HG03460 (cell line): ENCODE measurements around the gene SP2.

Source experiments
- ATAC-seq: cut with Tn5 transposase; IDR thresholded peaks from one replicate; pipeline ENCODE4 v1.9.1; 2021; ENCODE audit not compliant: unreplicated experiment

SP2 gene

DNA sequence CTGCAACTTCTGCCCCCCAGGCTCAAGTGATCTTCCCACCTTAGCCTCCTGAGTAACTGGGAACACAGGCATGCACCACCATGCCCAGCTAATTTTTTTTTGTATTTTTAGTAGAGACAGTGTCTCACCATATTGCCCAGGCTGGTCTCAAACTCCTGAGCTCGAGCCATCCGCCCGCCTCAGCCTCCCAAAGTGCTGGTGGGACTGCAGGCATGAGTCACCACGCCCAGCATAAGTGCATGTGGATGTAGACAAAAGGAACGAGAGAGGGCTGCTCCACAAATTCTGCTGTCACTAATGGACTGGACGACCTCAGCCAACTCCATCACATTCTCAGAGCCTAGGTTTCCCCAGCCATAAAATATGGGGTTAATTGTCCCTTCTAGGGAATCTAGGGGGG, 7.7 kb upstream of the SP2 start:
- ATAC-seq: no peak

DNA sequence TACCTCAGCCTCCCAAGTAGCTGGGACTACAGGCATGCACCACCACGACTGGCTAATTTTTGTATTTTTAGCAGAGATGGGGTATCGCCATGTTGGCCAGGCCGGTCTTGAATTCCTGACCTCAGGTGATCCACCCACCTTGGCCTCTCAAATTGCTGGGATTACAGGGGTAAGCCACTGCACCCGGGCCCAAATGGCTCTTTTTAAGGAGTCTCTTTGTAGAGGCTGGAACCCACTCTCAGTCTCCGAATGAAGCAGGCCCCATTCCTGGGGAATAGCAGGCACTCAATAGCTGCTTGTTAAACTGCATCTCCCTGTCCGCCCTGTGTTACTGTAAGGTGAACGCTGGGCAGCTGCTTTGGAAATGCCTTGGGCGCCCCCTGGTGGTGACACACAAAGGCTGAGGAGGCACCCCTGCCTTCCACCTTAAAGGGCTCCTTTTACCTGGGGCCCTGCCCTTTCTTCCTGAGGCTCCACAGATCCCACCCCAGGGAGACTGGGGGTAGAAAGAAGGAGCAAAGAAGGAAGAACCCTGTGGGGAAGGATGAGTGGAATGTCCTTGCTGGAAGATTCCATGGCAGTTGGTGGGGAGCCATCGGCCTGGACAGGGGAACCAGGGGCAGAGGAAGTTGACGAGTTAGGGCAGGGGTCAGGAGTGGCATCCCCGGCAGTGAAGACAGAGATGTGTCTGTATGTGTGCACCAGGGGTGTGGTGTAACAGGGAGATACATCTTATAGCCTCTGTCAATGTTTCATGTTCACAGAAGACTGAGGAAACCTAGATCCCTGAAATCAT, 6.1 kb upstream of the SP2 start:
- ATAC-seq: no peak

DNA sequence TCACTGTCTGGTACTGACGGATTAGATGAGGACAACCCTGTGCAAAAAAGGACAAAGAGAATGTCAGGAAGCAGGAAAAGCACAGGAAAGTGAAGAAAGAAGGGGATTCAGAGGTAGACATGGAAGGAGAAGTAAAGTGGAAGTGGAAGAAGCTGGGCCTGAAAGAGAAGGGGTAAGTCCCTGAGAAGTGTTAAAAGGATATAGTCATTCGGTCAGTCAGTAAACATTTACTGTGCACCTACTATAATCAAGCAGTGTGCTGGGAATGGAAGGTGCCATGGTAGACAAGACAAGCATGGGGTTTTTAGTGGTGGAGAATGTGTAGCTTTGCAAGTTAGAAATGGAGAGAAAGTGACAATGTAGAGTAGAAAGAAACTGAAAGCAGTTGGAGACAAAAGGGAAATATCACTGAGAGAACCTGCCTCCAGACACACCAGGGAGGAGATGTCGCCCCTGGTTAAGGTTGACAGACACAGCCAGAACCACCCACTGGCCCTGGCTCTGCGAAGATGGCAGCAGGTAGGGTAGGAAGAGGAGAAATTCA, 4.4 kb upstream of the SP2 start:
- ATAC-seq: no peak

DNA sequence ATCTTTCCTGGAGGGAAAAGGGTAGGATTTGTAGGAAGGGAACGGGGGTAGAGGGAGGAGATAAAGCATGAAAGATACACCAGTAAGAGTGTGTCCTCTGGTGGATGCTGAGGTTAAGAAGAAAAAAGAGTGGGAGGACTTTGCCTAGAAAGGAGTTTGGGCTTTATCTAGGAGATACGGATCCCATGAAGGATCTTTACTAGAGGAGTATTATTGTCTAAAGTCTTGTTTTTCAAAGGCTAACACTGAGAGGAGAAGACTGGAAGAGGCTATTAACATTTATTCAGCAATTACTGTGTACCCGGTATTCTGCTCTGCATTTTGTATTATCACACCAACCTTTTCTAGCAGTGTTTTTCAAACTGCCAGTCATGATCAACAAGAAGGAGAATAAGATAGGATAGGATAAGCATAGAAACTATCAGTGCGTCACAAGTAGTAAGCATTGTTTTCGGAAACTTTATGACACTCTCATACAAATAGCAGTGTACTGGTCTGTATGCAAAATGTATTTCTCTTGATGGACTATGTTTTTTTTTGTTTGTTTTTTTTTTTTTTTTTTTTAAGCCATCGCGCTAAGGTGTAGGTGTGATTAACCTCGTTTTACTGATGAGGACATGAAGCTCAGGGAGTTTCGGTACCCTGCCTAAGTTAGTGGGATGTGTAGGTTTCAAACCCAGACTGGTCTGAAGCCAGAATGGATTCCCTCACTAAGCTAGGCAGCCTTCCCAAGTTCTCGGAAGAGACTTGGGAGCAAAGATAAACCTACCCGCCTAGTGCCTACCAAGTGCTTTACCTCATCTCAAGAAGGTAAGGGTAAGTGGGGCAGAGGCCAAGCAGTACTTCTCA, 1.3 kb upstream of the SP2 start:
- no peak for ATAC-seq

DNA sequence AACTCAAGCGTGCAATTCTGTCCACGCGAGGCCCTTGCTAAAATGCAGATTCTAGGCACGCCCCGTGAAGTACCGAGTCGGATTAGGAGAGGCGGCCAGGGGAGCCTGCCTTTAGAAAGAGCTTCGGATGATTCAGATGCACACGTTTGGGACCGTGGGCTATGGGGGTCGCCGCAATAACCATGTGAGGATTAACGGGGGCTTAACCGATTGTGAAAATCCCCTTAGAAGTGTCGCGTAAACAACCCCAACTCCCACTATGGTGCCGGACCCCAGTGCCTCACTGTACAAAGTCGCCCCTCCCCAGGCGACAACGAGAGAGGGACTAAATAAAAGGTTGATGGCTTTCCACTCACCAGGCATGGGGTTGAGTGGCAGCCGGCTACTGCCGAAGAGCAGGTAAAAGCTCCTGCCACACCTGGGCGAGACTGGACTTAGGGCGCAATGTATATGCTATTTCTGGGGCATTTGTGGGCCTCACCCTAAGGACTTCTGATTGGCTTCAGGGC, 635 bp upstream of the SP2 start:
- ATAC-seq: no peak

DNA sequence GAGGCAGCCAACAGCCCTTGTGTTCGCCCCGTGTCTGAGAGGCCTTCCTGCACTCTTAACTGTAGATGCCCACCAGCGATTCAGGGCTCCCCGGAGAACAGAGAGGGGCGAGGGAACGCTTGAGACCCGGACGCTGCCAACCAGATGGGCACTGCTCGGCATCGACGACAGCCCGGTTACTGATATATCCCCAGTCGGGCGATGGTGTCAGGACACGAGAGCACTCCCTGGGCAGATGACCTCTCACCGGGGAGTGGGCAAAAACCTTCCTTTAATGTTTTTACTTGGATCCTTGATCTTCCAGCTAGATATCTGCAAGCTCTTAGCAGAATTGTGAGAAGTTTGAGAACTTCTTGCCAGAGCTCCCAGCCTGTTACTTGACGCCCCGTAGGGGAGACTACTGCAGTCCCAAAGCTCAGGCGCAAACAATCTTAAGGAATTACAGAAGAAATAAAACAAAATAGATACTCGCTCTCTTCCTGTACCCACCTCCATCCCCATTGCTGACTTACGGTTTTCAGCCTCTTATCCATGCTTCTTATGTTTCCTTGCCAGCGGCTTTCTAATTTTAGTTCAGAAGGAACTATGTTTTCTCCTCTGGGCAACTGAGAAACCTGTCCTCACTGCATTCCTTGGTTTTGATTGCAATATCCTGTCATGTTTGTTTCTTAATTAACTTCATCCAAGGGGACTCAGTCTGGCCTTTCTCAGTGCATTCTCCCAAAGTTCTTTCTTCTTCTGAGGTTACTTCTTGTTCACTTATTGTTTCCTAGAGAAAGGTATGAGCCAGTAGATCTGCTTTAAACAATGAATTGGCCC, 845 bp downstream of the SP2 start:
- no peak for ATAC-seq

DNA sequence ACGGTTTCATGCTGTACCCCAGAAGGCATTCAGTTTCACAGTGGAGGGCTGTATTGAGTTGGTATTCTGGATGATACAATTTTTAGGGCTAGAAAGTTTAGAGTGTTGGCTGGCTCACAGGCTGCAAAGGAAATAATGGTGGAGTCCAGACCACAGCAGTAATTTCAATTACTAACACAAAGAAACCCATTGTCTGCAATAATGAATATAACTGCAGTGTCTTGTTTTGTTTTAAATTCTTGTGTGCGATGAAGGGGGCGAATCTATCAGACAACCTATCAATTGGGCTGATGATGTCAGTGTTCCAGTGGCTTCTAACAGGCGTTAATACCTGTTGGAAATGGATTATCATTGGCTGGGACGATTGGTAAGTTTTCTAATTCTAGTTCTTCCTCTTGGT, 1.5 kb downstream of the SP2 start:
- no peak for ATAC-seq

DNA sequence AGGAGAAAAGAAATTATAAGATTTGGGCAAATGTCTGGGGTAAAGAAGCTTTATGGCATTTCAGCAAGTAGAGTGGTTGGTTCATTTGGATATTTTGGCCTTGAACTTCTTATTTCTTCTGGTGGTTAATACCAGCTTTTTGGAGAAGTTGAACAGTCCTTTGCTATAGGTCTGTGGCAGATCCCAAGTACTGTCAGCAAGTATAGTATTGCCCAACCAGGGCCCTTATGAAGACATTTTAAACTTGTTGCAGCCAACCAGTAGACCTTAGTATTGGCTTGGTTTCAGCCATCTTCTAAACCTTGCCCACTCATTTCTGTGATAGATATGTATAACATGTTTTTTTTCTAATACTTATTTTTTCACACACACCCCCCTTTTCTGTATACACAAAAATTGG, 2.2 kb downstream of the SP2 start:
- no peak for ATAC-seq

DNA sequence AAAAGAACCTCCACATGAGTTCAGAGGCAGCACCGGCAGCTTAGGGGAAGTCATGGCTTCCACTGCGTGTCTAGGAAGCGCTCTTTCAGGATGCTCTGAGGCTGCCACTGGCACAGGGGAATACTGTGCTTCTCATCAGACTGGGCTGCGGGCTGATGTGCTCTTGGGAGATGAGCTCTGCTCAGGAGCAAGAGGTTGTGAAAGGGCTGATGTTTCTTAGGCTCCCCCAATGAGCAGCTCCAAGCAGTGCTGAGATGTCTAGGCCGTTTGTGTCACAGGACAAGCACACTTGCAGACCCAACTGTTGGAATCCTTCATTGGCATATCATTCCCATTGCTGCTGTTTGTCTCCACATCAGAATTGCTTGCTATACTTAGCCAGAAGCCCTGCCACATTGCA, 3.6 kb downstream of the SP2 start:
- no peak for ATAC-seq

DNA sequence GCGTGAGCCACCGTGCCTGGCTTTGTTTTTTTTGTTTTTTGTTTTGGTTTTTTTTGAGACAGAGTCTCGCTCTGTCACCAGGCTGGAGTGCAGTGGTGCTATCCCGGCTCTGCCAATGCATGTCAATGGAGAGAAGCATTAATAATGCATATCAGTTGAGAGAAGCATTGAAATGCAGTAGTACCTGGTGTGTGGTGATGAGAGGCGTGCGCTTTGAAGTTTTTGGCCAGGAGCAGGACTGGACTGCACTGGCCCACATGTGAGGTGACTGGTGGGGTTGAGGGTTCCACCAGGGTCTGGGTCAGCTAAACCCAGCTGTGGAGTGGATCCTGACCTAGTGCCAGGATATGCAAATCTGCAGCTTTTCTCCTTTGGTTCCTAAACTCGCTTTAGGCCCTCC, 5.4 kb downstream of the SP2 start:
- ATAC-seq: no peak

DNA sequence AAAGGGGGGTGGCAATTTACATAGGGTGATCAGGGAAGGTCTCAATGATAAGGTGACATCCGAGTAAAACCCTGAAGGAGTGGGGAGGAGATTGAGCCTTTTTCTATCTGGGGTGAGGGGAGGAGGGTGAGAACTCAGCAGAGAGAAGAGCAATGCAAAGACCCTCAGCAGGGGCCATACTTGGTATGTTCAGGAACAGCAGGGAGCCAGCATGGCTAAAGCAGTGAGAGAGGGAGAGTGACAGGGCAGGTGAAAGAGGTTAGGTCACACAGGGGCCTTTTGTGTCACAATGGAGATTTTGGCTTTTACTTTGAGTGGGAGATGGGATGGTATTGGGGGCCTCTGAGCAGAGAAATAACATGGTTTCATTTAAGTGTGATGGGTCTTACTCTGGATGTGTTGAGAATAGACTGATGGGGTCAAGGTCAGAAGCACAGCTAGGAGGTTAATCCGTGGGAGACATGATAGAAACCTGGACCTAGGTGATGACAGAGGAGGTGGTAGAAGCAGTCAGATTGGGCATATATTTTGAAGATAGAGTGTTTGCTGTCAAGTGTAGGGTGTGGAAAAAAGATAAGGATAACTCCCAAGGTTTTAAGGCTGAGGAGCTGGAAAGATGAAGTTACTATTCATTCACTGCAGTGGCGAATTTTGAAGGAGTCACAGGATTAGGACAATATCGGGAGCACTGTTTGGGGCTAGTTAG, 6.2 kb downstream of the SP2 start:
- ATAC-seq: no peak

DNA sequence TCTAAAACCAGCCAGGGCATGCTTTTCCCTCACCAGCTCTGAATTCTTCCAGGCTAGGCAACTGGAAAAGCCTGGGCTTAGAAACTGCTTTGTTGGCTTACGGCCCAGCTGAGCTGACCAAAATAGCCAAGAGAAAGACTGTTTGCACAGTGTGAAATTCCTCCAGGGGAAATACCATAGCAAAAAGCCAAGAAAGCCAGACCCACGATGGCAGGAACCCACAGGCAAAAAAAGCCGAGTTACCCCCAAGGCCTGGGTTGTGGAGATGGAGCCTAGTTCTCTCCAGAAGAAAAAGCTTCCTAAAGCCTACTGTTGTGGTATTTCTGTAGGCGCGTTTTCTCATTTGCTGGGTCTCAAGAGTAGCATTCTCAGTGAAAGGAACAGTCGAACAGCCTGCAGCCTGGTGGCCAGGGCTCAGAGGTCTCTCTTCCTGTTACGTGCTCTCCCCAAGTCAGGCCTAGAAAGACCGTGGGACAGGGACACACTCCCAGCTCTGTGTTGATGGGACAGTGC, 9.2 kb downstream of the SP2 start:
- no peak for ATAC-seq

DNA sequence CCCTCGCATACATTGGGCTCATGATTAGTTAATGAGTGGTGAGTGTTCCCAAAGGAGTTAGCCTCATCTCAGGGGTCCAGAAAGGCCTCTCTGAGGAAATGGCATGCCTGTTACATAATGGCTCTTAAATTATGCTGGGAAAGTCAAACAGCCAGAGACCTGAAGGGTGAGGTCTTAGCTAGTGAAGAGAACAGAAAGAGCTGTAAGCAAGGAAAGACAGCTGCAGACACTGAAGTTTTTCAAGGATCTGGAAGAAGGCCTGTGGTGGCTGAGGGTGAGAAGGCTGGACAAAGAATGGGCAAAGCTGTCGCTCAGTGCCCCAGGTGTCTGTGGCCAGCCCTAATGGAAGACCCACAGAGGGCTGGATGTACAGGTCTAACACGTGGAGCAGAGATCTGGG, 10.4 kb downstream of the SP2 start:
- ATAC-seq: no peak

DNA sequence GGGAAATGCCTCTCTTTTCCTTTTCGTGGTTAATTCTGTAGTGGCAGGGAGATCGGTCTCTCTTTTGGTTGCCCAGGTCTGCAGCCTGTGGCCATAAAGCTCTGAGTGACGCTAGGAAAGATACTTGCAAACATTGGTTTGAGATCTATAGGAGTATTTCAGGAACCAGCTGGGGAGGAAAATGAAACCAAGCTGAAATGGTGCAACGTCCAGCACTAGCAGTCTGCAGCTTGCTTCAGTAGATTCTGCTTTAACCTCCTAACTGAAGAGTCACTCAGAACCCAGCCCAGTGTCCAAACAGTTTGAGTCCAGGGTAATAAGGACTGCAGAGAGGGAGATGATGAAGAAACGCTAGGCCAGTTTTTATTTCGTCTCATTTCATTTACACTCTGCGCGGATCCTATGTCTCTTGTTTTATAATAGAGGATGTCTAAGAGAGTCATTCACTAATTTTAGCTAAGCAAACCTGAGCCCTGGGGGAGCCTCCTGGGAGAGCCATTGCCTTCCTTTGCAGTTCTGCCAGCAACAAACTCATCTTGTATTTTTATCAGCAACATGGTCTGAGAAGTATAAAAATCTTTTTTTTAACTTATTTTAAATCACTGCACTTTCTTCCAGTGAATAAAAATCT, 12.0 kb downstream of the SP2 start:
- ATAC-seq: no peak

DNA sequence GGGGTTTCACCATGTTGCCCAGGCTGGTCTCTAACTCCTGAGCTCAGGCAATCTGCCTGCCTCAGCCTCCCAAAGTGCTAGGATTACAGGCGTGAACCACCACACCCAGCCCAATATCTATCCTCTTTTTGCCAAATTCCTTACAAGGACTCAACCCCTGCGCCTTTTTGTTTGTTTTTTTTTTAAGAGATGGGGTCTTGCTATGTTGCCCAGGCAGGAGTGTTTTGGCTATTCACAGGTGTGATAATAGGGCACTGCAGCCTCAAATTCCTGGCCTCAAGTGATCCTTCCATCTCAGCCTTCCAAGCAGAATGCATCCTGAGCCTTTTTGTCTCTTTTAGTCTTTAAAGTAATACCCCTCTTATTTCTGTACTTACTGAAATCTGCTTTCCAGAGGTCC, 17.0 kb downstream of the SP2 start:
- no peak for ATAC-seq

DNA sequence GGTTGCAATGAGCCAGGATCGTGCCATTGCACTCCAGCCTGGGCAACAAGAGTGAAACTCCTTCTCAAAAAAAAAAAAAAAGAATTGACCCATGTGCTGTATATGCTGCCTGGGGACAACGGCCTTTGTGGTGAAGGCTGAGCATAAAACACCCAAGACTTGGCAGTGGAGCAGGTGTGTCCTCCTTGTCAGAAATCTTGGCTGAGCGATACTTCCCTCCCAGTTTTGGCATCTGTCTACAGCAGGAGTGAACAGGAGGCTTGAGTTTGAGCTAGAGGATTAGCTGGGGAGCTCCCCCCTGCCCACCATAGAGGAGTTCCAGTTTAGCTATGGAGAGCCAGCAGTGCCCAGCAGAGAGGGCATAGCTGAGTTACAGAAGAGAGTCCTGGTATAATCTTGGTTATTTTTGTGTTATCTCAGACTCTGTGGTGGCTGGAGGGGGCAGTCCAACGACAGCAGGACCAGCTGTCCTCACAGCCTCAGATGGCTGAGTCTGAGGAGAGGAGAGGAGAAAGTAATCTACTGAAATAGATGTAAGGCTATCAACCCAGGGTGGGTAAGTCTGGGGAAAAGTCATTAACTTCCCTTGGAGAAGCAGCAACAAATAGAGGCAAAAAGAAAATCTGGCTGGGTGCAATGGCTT, 18.4 kb downstream of the SP2 start:
- no peak for ATAC-seq

DNA sequence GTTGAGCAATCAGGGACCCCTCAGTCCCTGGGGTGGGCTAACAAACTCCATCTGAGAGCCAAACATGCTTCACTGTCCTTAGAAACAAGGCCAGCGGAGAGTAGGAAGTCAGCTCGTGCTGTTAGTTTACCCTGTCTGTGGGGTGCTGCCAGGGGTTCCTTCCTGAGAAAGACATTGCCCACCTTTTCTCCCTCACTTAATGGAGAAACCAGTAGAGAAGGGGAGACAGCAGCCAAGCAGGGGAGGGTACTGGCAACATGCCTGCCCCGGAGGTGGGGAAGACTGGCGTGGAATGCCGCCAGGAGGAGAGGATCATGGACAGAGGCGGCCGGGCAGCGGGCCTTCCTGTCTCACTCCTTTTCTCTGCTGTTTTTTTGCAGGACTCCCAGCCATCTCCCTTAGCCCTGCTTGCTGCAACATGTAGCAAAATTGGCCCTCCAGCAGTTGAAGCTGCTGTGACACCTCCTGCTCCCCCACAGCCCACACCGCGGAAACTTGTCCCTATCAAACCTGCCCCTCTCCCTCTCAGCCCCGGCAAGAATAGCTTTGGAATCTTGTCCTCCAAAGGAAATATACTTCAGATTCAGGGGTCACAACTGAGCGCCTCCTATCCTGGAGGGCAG, 19.9 kb downstream of the SP2 start:
- ATAC-seq: no peak

DNA sequence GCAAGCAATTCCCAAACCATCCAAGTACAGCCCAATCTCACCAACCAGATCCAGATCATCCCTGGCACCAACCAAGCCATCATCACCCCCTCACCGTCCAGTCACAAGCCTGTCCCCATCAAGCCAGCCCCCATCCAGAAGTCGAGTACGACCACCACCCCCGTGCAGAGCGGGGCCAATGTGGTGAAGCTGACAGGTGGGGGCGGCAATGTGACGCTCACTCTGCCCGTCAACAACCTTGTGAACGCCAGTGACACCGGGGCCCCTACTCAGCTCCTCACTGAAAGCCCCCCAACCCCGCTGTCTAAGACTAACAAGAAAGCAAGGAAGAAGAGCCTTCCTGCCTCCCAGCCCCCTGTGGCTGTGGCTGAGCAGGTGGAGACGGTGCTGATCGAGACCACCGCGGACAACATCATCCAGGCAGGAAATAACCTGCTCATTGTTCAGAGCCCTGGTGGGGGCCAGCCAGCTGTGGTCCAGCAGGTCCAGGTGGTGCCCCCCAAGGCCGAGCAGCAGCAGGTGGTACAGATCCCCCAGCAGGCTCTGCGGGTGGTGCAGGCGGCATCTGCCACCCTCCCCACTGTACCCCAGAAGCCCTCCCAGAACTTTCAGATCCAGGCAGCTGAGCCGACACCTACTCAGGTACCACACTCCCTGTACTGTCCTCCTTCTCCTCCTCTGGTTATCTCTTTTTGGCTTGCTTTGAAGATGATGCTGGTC, 20.6 kb downstream of the SP2 start:
- no peak for ATAC-seq
